Measurements from ENCODE around the gene GAK. TPM values are rescaled to one million over a fixed set of nuclear protein-coding genes. Genes with fewer than 3 reads are reported as not detected.

The GAK gene
- total and polyA plus RNA-seq, 10 donors = 112 to 249 (median 190) TPM

DNA sequence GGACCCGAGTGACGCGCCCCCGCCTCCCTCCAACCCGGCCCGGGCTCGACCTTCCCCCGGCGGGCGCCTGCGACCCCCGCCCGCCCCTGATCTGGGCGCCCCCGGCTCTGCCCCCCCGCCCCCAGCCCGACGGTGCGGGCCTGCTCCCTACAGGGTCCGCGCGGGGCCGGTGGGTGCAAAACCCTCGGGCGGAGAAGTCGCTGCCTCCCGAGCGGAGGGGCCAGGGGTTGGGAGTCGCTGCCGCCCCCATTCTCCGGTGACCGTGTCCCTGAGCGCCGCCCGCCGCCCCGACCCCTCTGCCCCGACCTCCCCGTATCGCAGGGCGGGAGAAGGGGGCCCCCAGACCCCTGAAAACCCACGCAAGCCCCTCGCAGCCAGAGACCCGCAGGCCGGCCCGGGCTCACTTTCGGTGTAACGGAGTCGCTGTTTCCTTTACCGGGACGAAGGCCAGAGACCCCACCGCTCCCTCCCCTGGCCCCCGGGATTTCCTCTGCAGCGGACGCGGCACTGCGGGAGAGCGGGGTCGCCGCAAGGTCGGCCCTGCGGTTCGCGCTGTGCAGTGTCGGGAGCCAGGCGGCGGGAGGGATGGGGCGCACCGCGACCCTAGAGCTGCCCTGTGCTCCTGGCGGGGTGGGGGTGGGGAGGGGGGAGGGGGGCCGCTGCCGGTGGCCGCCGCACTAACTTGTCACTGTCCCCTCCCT lies 105.5 kb downstream of the GAK start:
- H3K4me3 ChIP-seq = peak overlapping the region in 3 of 8 donors; percentile 10 to 50 (median 13)
- H3K9me3 ChIP-seq = peaks cover 0 to 7% (median 6%) of the 10 kb centered on the region in 8 donors
- peaks cover 7 to 98% (median 58%) of the 10 kb centered on the region in 7 donors for H3K27me3 ChIP-seq (replicated peaks in 1 of 7)
- intact Hi-C loops (cut with DNase I; ENCODE audit: low total_unique reads) = no loop called here
- peaks cover 0 to 26% (median 20%) of the 10 kb centered on the region in 6 donors for H3K4me1 ChIP-seq
- H3K36me3 ChIP-seq = no peaks in the 10 kb centered on the region
- WGBS, 5 donors = 0 to 3% (median 2%) methylated on average over 1 to 70 of the region's 75 CpGs
- no peak for DNase-seq
- TF ChIP-seq POLR2AphosphoS5 (IDR thresholded peaks at IDR 0.05) (no peak), POLR2A (IDR thresholded peaks at IDR 0.05) (no peak), CTCF (IDR thresholded peaks at IDR 0.05 in 8 of 11, conservative IDR thresholded peaks at IDR 0.05 in 3 of 11) (no peak)
- H3K27ac ChIP-seq = no peak overlapping the region

DNA sequence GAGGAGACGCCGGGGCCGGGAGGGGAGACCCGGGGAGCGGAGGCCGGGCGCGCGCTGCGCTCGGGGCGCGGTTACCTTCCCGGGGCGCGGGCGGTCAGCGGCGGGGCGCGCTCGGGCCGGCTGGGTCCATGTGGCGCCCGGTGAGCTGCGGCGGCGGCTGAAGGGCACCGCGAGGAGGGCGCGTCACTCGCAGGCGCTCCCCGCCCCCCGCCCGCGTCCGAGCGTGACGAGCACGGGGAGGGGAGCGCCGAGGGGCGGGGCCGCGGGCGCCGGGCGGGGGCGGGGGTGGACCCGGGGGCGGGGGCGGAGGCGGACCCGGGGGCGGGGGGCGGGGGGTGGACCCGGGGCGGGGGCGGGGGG lies 106.2 kb downstream of the GAK start, which contains the start of gene CPLX1:
Gene CPLX1 (minus strand): TSS at position 159 of the 360 bp plus-strand sequence. CDS start 1,607 bp downstream, outside the sequence.
- 0 to 5% (median 1%) methylated on average over 1 to 56 of the region's 61 CpGs for WGBS, 5 donors
- Histone ChIP-seq H3K9me3 (peaks cover 0 to under 1% (median 0%) of the 10 kb centered on the region in 8 donors), H3K36me3 (no peaks in the 10 kb centered on the region), H3K4me3 (peak within 1 kb of the TSS in 7 of 8 donors; percentile 15 to 65 (median 41)), H3K27me3 (replicated peaks in 1 of 7) (peaks cover 7 to 98% (median 65%) of the 10 kb centered on the region in 7 donors), H3K4me1 (peaks cover 0 to 26% (median 20%) of the 10 kb centered on the region in 6 donors), H3K27ac (no peak within 1 kb of the TSS)
- TF ChIP-seq POLR2A (IDR thresholded peaks at IDR 0.05) (no peak), POLR2AphosphoS5 (IDR thresholded peaks at IDR 0.05) (no peak), CTCF (IDR thresholded peaks at IDR 0.05 in 8 of 11, conservative IDR thresholded peaks at IDR 0.05 in 3 of 11) (no peak)
- DNase-seq = no peak
- intact Hi-C loops (cut with DNase I; ENCODE audit: low total_unique reads) = no loop called here

DNA sequence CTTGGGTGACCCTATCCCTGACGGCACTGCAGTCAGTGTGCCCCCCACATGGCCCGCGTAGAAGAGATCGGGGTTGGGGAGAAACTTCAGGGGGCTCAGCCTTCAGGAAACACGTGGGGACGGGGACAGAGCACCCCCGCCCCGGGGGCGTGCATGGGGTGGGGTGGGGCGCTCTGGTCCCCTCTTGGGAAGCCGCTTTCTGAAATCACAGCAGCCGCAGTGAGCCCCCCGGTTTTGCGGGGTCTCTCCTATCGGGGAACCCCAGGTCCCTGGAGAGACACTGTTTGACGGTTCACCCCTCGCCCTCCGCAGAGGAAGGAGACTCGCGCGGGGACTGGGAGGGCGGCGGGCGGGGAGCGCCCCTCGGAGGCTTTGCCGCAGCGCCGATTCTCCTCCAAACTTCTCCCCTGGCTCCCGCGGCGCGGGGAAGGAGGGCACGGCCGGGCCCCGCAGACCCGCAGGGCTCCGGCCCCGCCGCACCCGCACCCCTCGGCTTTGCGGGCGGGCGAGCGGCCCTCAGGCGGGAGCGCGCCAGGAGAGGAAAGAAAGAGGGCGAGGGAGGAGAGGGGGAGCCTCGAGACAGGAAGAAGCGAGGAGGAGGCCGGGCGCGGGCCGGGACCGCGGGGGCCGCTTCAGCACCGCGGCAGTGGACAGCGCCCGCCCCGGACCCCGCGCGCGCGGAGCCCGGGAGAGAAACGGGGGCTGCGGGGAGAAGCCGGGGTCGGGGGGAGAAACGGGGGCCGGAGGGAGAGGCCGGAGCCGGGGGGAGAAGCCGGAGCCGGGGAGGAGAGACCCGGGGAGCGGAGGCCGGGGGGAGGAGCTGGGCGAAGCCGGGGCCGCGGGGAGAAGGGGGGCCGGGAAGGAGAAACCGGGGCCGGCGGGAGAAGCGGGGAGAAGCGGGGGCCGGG lies 106.8 kb downstream of the GAK start:
- peak overlapping the region in 7 of 8 donors; percentile 15 to 65 (median 41) for H3K4me3 ChIP-seq
- TF ChIP-seq POLR2A (IDR thresholded peaks at IDR 0.05) (no peak), POLR2AphosphoS5 (IDR thresholded peaks at IDR 0.05) (no peak), CTCF (IDR thresholded peaks at IDR 0.05 in 8 of 11, conservative IDR thresholded peaks at IDR 0.05 in 3 of 11) (no peak)
- H3K9me3 ChIP-seq = no peaks in the 10 kb centered on the region
- H3K27ac ChIP-seq = no peak overlapping the region
- DNase-seq = peak; percentile 73
- H3K4me1 ChIP-seq = peaks cover 0 to 26% (median 20%) of the 10 kb centered on the region in 6 donors
- H3K36me3 ChIP-seq = no peaks in the 10 kb centered on the region
- intact Hi-C loops (cut with DNase I; ENCODE audit: low total_unique reads) = no loop called here
- 6 to 10% (median 8%) methylated on average over 41 to 94 of the region's 94 CpGs for WGBS, 5 donors
- H3K27me3 ChIP-seq (replicated peaks in 1 of 7) = peaks cover 7 to 98% (median 69%) of the 10 kb centered on the region in 7 donors

All from spleen (tissue), 11 donors.